T-helper 2 cell treated with Interferon-gamma antibody and Interleukin-4, amounts not matched to agents 5 μg/mL and 100 μg/mL, for 36 hours (primary cell): Measurements from ENCODE around the gene RB1.
"Not testable (repeated sequence)": the region's sequence is repeated elsewhere in the genome, so short reads cannot be mapped to it uniquely, and the experiment has no call there.

Experiments
- DNase-seq: peaks from one replicate; pipeline ENCODE4 v3.0.0; 2021; ENCODE audit warnings: low spot score
- H3K27ac Mint-ChIP-seq: one replicate; pipeline ENCODE4 v1.8.0; 2021; ENCODE audit warnings: mild to moderate bottlenecking, mixed read lengths
- H3K27me3 Mint-ChIP-seq: one replicate; pipeline ENCODE4 v1.8.0; 2021; ENCODE audit warnings: low read depth, mixed read lengths
- H3K36me3 Mint-ChIP-seq: one replicate; pipeline ENCODE4 v1.8.0; 2021; ENCODE audit warnings: low read depth, mixed read lengths
- H3K4me1 Mint-ChIP-seq: one replicate; pipeline ENCODE4 v1.8.0; 2021; ENCODE audit warnings: low read depth, mixed read lengths
- H3K4me3 Mint-ChIP-seq: one replicate; pipeline ENCODE4 v1.8.0; 2022; ENCODE audit warnings: mild to moderate bottlenecking, moderate library complexity, mixed read lengths
- H3K9me3 Mint-ChIP-seq: one replicate; pipeline ENCODE4 v1.8.0; 2021; ENCODE audit warnings: mixed read lengths

The RB1 gene

DNA sequence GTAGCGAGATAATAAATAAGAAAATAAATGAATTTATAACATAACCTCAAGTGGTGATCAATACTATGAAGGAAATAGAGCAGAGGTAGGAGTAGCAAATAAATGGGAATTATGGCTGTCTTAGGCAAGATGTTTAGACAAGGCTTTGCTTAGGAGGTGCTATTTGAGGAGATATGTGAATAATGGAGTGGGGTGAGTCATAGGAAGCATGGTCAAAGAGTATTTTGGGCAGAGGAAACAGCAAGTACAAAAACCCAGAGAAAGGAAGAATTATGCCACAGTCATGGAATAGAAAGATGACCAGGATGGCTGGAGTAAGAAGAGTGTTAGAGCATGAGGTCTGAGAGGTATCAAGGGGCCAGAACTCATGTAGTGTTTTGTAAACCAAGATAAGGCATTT lies 142.9 kb downstream of the RB1 start:
- H3K27me3 Mint-ChIP-seq: no peaks in the 10 kb centered on the region
- peaks cover 27% of the 10 kb centered on the region for H3K36me3 Mint-ChIP-seq
- H3K9me3 Mint-ChIP-seq: peaks cover 13% of the 10 kb centered on the region
- peaks cover 40% of the 10 kb centered on the region for H3K4me1 Mint-ChIP-seq
- H3K27ac Mint-ChIP-seq: no peak overlapping the region
- no peak for DNase-seq
- no peak overlapping the region for H3K4me3 Mint-ChIP-seq

DNA sequence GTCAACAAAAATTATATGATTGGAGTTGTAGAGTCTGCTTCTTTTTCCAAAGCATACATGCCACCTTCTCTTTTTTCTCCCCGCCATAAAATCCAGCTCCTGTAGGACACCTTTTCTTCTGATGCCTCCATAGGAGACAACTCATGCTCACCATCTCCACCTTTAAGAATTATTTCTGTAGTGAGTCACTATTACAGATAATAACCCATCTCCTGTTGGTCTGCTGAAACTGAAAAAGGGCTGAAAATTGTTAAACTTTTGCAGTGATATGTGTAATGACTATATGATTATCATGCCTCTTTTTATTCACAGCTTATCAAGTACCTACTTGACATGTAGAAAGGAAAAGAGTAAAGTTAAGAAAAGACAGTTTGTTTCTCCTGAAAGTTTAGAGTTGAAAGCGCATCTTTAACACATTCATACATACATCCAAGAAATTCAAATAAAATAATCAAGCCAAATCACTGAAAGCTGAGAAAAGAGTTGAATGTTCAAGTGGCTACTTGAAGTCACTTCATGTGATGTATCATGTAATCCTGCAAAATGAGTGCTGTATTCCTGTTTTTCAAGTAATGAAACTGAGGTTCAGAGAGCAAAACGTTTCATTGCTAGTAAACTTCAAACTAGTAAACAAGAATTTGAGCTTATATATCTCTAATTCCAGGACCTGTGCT lies 144.9 kb downstream of the RB1 start:
- Mint-ChIP-seq H3K36me3 (peaks cover 44% of the 10 kb centered on the region), H3K4me3 (peak overlapping the region; percentile 66), H3K4me1 (peaks cover 45% of the 10 kb centered on the region), H3K27me3 (no peaks in the 10 kb centered on the region), H3K27ac (no peak overlapping the region), H3K9me3 (peaks cover 33% of the 10 kb centered on the region)
- DNase-seq: no peak

GRCh38 chr13:48448959-48449614 lies 145.5 kb downstream of the RB1 start:
- Mint-ChIP-seq H3K36me3 (peaks cover 48% of the 10 kb centered on the region), H3K27me3 (no peaks in the 10 kb centered on the region), H3K27ac (no peak overlapping the region), H3K4me1 (peaks cover 38% of the 10 kb centered on the region), H3K4me3 (peak overlapping the region; percentile 66), H3K9me3 (peaks cover 35% of the 10 kb centered on the region)
- no peak for DNase-seq

GRCh38 chr13:48449656-48450055 lies 146.1 kb downstream of the RB1 start:
- peaks cover 50% of the 10 kb centered on the region for H3K36me3 Mint-ChIP-seq
- peaks cover 35% of the 10 kb centered on the region for H3K9me3 Mint-ChIP-seq
- H3K4me3 Mint-ChIP-seq: peak overlapping the region; percentile 66
- H3K27me3 Mint-ChIP-seq: no peaks in the 10 kb centered on the region
- H3K4me1 Mint-ChIP-seq: peaks cover 34% of the 10 kb centered on the region
- H3K27ac Mint-ChIP-seq: no peak overlapping the region
- no peak for DNase-seq

DNA sequence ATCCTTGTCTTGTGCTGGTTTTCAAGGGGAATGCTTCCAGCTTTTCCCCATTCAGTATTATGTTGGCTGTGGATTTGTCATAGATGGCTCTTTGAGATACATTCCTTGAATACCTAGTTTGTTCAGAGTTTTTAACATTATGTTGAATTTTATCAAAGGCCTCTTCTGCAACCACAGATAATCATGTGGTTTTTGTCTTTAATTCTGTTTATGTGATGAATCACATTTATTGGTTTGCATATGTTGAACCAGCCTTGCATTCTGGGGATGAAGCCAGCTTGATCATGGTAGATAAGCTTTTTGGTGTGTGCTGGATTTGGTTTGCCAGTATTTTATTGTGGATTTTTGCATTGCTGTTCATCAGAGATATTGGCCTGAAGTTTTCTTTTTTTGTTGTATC lies 147.6 kb downstream of the RB1 start:
- DNase-seq: not testable (repeated sequence)
- H3K36me3 Mint-ChIP-seq: peaks cover 58% of the 10 kb centered on the region

DNA sequence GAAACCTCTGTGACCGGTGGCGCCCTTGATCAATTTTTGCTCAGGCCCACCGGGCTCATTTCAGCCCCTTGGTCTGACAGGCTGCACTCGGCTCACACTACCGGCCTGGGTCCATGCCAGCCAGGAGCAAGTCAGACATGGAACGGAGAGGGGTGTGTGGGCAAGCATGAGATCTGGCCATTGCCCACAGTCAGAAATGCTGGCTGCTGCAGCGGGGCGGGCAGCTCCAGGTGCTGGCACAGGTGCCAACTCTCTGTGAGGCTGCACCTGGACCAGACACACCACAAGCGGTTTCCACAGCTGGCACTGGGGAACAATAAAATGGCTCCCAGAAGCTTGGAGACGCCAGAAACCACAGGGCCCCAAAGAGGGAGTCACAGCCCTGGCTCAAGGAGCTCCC lies 153.0 kb downstream of the RB1 start:
- no peak overlapping the region for H3K27ac Mint-ChIP-seq
- peaks cover 72% of the 10 kb centered on the region for H3K36me3 Mint-ChIP-seq
- DNase-seq: no peak
- H3K9me3 Mint-ChIP-seq: peaks cover 20% of the 10 kb centered on the region
- no peaks in the 10 kb centered on the region for H3K27me3 Mint-ChIP-seq
- H3K4me1 Mint-ChIP-seq: peaks cover 8% of the 10 kb centered on the region
- H3K4me3 Mint-ChIP-seq: no peak overlapping the region

More for the DNA sequence above, 147.6 kb downstream of the RB1 start:
- not testable (repeated sequence) for H3K27me3 Mint-ChIP-seq, H3K27ac Mint-ChIP-seq, H3K4me3 Mint-ChIP-seq
- H3K4me1 Mint-ChIP-seq: peaks cover 36% of the 10 kb centered on the region
- H3K9me3 Mint-ChIP-seq: peaks cover 35% of the 10 kb centered on the region

DNA sequence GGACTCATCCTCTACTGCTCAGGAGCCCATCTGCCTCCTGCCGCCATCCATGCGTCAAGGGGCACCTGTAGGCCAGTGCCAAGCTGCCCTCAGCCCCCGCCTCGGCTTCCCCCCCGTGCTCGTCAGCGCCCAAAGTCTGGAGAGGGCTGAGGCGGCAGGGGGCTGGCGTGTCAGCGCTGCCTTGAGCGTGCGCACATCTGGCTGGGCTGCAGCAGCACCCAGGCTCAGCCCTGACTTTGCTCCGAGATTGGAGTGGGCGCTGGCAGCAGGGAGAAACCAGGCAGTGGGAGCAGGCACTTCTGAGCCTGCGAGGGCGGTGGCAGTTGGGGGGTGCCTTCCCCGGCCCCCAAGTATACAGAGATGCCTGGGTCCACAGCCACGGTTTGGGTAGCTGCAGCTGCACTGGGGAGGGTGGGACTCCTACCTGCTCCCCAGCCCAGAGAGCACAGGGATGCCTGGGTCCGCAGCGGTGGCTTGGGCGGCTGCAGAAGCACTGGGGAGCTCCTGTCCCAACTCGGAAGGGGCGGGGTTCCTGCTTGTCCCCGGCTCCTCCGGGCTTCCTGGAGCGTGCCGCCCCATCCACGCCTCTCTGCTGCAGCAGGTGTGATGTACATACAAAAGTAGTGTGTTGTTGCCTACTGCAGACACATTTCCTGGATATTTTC lies 154.2 kb downstream of the RB1 start:
- Mint-ChIP-seq H3K27me3 (no peaks in the 10 kb centered on the region), H3K36me3 (peaks cover 67% of the 10 kb centered on the region), H3K4me3 (no peak overlapping the region), H3K4me1 (peaks cover 3% of the 10 kb centered on the region), H3K27ac (no peak overlapping the region), H3K9me3 (peaks cover 9% of the 10 kb centered on the region)
- DNase-seq: no peak

- Mint-ChIP-seq H3K4me3 (no peak overlapping the region), H3K27me3 (no peaks in the 10 kb centered on the region), H3K36me3 (peaks cover 54% of the 10 kb centered on the region), H3K9me3 (peaks cover 4% of the 10 kb centered on the region), H3K27ac (no peak overlapping the region), H3K4me1 (peaks cover 3% of the 10 kb centered on the region)
- DNase-seq: no peak
These were observed 171.7 kb downstream of the RB1 start for GRCh38 chr13:48475230-48475629.

- peaks cover 4% of the 10 kb centered on the region for H3K9me3 Mint-ChIP-seq
- peaks cover 3% of the 10 kb centered on the region for H3K4me1 Mint-ChIP-seq
- no peak overlapping the region for H3K27ac Mint-ChIP-seq
- H3K4me3 Mint-ChIP-seq: no peak overlapping the region
- H3K27me3 Mint-ChIP-seq: no peaks in the 10 kb centered on the region
- DNase-seq: no peak
- H3K36me3 Mint-ChIP-seq: peaks cover 54% of the 10 kb centered on the region
These were observed 172.7 kb downstream of the RB1 start for GRCh38 chr13:48476215-48476614.

DNA sequence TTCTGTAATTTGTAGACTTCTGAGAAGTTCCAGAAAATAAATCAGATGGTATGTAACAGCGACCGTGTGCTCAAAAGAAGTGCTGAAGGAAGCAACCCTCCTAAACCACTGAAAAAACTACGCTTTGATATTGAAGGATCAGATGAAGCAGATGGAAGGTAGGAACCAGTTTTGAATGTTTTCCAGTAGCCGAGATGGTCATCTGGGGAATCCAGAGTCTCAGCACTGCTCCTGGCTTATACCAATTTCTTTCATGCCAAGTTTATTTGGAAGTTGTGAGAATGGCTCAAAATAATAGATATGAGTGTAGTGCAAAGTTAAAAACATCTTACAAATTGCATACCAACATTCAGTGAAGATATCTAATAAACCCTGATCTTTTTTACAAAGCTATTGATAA lies 173.1 kb downstream of the RB1 start:
- no peak overlapping the region for H3K27ac Mint-ChIP-seq
- H3K27me3 Mint-ChIP-seq: no peaks in the 10 kb centered on the region
- DNase-seq: no peak
- H3K4me1 Mint-ChIP-seq: peaks cover 3% of the 10 kb centered on the region
- H3K4me3 Mint-ChIP-seq: no peak overlapping the region
- H3K9me3 Mint-ChIP-seq: peaks cover 3% of the 10 kb centered on the region
- peaks cover 54% of the 10 kb centered on the region for H3K36me3 Mint-ChIP-seq

GRCh38 chr13:48477191-48477855 lies 173.8 kb downstream of the RB1 start:
- Mint-ChIP-seq H3K27me3 (no peaks in the 10 kb centered on the region), H3K27ac (no peak overlapping the region), H3K4me1 (peaks cover 2% of the 10 kb centered on the region), H3K9me3 (no peaks in the 10 kb centered on the region), H3K4me3 (no peak overlapping the region), H3K36me3 (peaks cover 54% of the 10 kb centered on the region)
- DNase-seq: no peak

DNA sequence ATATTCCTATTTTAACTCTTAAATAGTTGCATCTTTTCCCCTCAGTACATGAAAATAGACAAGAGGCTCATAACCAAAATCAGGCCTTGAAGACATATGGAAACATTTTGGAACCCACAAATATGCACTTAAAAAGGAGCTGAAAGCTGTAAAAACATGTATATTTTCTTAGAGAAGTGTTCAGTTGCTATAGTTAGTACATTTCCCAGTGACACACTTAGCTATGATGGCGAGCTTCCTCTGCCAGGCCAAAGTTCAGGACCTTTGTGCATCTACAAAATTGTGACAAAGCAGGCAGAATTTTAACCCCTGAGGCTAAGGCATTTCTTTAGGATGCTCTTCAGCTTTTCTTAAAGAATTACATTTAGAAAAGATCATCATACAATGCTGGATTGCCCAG lies 174.8 kb downstream of the RB1 start:
- Mint-ChIP-seq H3K36me3 (peaks cover 60% of the 10 kb centered on the region), H3K4me1 (peaks cover 2% of the 10 kb centered on the region), H3K9me3 (no peaks in the 10 kb centered on the region), H3K27me3 (no peaks in the 10 kb centered on the region), H3K27ac (no peak overlapping the region), H3K4me3 (no peak overlapping the region)
- DNase-seq: no peak

GRCh38 chr13:48483575-48483974 lies 180.0 kb downstream of the RB1 start:
- Mint-ChIP-seq H3K9me3 (peaks cover 4% of the 10 kb centered on the region), H3K4me1 (peaks cover 14% of the 10 kb centered on the region), H3K27me3 (no peaks in the 10 kb centered on the region), H3K27ac (no peak overlapping the region), H3K36me3 (peaks cover 57% of the 10 kb centered on the region), H3K4me3 (no peak overlapping the region)
- DNase-seq: no peak

DNA sequence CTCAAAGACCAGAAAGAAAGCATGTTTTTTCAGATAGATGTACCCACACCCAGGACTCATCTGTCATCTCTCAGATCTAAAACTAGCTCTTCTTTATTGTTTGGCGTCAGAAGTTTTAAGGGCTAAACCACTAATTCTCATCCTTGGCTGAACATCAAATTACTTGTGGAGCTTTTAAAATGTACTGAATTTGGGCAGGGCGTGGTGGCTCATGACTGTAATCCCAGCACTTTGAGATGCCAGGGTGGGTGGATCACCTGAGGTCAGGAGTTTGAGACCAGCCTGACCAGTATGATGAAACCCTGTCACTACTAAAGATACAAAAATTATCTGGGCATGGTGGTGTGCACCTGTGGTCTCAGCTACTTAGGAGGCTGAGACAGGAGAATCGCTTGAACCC lies 181.9 kb downstream of the RB1 start:
- Mint-ChIP-seq H3K27me3 (no peaks in the 10 kb centered on the region), H3K4me3 (no peak overlapping the region), H3K36me3 (peaks cover 60% of the 10 kb centered on the region), H3K27ac (no peak overlapping the region), H3K9me3 (peaks cover 4% of the 10 kb centered on the region), H3K4me1 (peaks cover 29% of the 10 kb centered on the region)
- DNase-seq: no peak
